Mesenchymal stem cell (in vitro differentiated cells and primary cell): ENCODE measurements around the gene OR10D3.
A peak's percentile ranks its signal among the peaks of the same experiment; 100 is the strongest.
"Not testable (repeated sequence)": the region's sequence is repeated elsewhere in the genome, so short reads cannot be mapped to it uniquely, and the experiment has no call there.

Experiments
- DNase-seq: peaks from one replicate; pipeline ENCODE4 v3.0.0-alpha.2; 2013
- H2AFZ ChIP-seq: one replicate; pipeline ENCODE4 v1.6.1; 2013; ENCODE audit warnings: low read depth, mild to moderate bottlenecking, control low read depth, inconsistent platforms, low read length, moderate library complexity
- H2AK5ac ChIP-seq: 2 replicates; pipeline ENCODE4 v1.6.1; 2013; ENCODE audit warnings: low read length, moderate library complexity, mild to moderate bottlenecking, inconsistent platforms; ENCODE audit not compliant: severe bottlenecking
- H2BK120ac ChIP-seq: one replicate; pipeline ENCODE4 v1.6.1; 2013; ENCODE audit warnings: low read depth, mild to moderate bottlenecking, inconsistent platforms, low read length, moderate library complexity
- H2BK12ac ChIP-seq, 2 experiments: one replicate each; pipeline ENCODE4 v1.6.1; 2013; ENCODE audit warnings: inconsistent platforms in 2 of 2, low read length in 2 of 2, mild to moderate bottlenecking in 2 of 2, moderate library complexity in 2 of 2, control low read depth in 1 of 2
- H2BK15ac ChIP-seq: one replicate; pipeline ENCODE4 v1.6.1; 2013; ENCODE audit warnings: mild to moderate bottlenecking, low read depth, inconsistent platforms; ENCODE audit not compliant: poor library complexity, severe bottlenecking
- H2BK5ac ChIP-seq: 2 replicates; pipeline ENCODE4 v1.6.1; 2013; ENCODE audit warnings: low read depth, mild to moderate bottlenecking, low read length, control low read depth, inconsistent platforms; ENCODE audit not compliant: poor library complexity, severe bottlenecking
- H3K14ac ChIP-seq, 2 experiments: one replicate each; pipeline ENCODE4 v1.6.1; 2013; ENCODE audit warnings: inconsistent platforms in 2 of 2, low read length in 2 of 2, control low read depth in 1 of 2, mild to moderate bottlenecking in 1 of 2, moderate library complexity in 1 of 2
- H3K18ac ChIP-seq, 2 experiments: one replicate each; pipeline ENCODE4 v1.6.1; 2013; ENCODE audit warnings: inconsistent platforms in 2 of 2, low read length in 2 of 2, control low read depth in 1 of 2, low read depth in 1 of 2, mild to moderate bottlenecking in 1 of 2
- H3K23ac ChIP-seq, 2 experiments: one replicate each; pipeline ENCODE4 v1.6.1; 2013; ENCODE audit warnings: inconsistent platforms in 2 of 2, low read length in 2 of 2, mild to moderate bottlenecking in 2 of 2, moderate library complexity in 2 of 2, control low read depth in 1 of 2
- H3K27ac ChIP-seq: 2 replicates; pipeline ENCODE4 v1.5.1; 2013; ENCODE audit warnings: mild to moderate bottlenecking, moderate library complexity, low read length, control low read depth, inconsistent platforms; ENCODE audit not compliant: poor library complexity, severe bottlenecking
- H3K27me3 ChIP-seq, 2 experiments: 2 replicates each; pipeline versions ENCODE4 v1.6.1 to v1.7.0; 2013; ENCODE audit warnings: low read length in 2 of 2, mild to moderate bottlenecking in 2 of 2, moderate library complexity in 2 of 2, control low read depth in 1 of 2, inconsistent platforms in 1 of 2; ENCODE audit not compliant: control insufficient read depth in 1 of 2, insufficient read depth in 1 of 2
- H3K36me3 ChIP-seq, 2 experiments: 2 replicates each; pipeline versions ENCODE4 v1.6.1 to v1.7.0; 2013; ENCODE audit warnings: low read length in 2 of 2, control low read depth in 1 of 2, inconsistent platforms in 1 of 2, low read depth in 1 of 2, mild to moderate bottlenecking in 1 of 2; ENCODE audit not compliant: insufficient read depth in 2 of 2, control insufficient read depth in 1 of 2
- H3K4ac ChIP-seq, 2 experiments: one replicate each; pipeline ENCODE4 v1.6.1; 2013; ENCODE audit warnings: inconsistent platforms in 2 of 2, low read length in 2 of 2, mild to moderate bottlenecking in 2 of 2, moderate library complexity in 2 of 2, control low read depth in 1 of 2, low read depth in 1 of 2
- H3K4me1 ChIP-seq: 2 replicates; pipeline ENCODE4 v1.6.1; 2013; ENCODE audit warnings: low read depth, low read length, control low read depth; ENCODE audit not compliant: control insufficient read depth, insufficient read depth
- H3K4me2 ChIP-seq: 2 replicates; pipeline ENCODE4 v1.6.1; 2013; ENCODE audit warnings: low read length, mild to moderate bottlenecking, inconsistent platforms; ENCODE audit not compliant: poor library complexity, severe bottlenecking
- H3K4me3 ChIP-seq, 2 experiments: 2 replicates each; pipeline versions ENCODE4 v1.5.1 to v1.7.0; 2013; ENCODE audit warnings: low read length in 2 of 2, mild to moderate bottlenecking in 2 of 2, control low read depth in 1 of 2, low read depth in 1 of 2; ENCODE audit not compliant: insufficient read depth in 1 of 2
- H3K79me1 ChIP-seq: replicated peaks from 2 replicates; pipeline ENCODE4 v1.6.1; 2013; ENCODE audit warnings: mild to moderate bottlenecking, control low read depth, low read length, inconsistent platforms; ENCODE audit not compliant: poor library complexity, severe bottlenecking
- H3K9ac ChIP-seq: 2 replicates; pipeline ENCODE4 v1.7.0; 2013; ENCODE audit warnings: mild to moderate bottlenecking, low read length, moderate library complexity
- H3K9me3 ChIP-seq: 2 replicates; pipeline ENCODE4 v1.7.0; 2013; ENCODE audit warnings: mild to moderate bottlenecking, low read length; ENCODE audit not compliant: control insufficient read depth
- H4K8ac ChIP-seq: one replicate; pipeline ENCODE4 v1.6.1; 2013; ENCODE audit warnings: inconsistent platforms, mild to moderate bottlenecking, low read length, moderate library complexity
- H4K91ac ChIP-seq: one replicate; pipeline ENCODE4 v1.6.1; 2013; ENCODE audit warnings: mild to moderate bottlenecking, low read length, inconsistent platforms
- WGBS: methylation state at CpG from one replicate; pipeline ENCODE4 v1.1.7; 2013; ENCODE audit warnings: mixed read lengths; 5-methylcytosine and 5-hydroxymethylcytosine counted together

OR10D3 gene

GRCh38 chr11:124167826-124168231 lies 15.3 kb upstream of the OR10D3 start:
- 64% methylated on average over 7 of the region's 7 CpGs for WGBS
- no peak overlapping the region for H2AK5ac ChIP-seq
- no peak overlapping the region for H3K14ac ChIP-seq
- H3K9me3 ChIP-seq, result no peaks in the 10 kb centered on the region
- H3K36me3 ChIP-seq, result no peaks in the 10 kb centered on the region
- no peak overlapping the region for H3K23ac ChIP-seq
- H3K18ac ChIP-seq, result peak overlapping the region in 1 of 2 experiments; percentile 11
- H3K4me1 ChIP-seq, result no peaks in the 10 kb centered on the region
- H2BK120ac ChIP-seq, result no peak overlapping the region
- no peak overlapping the region for H3K9ac ChIP-seq
- no peaks in the 10 kb centered on the region for H3K27me3 ChIP-seq
- no peaks in the 10 kb centered on the region for H3K79me1 ChIP-seq
- H3K4me2 ChIP-seq, result no peak overlapping the region
- H3K4ac ChIP-seq, result no peak overlapping the region
- no peak overlapping the region for H2BK12ac ChIP-seq
- no peak for DNase-seq
- H2BK15ac ChIP-seq, result no peak overlapping the region
- no peak overlapping the region for H3K4me3 ChIP-seq
- H4K8ac ChIP-seq, result no peak overlapping the region
- H2AFZ ChIP-seq, result no peak overlapping the region
- no peak overlapping the region for H2BK5ac ChIP-seq
- no peak overlapping the region for H4K91ac ChIP-seq
- H3K27ac ChIP-seq, result no peak overlapping the region

GRCh38 chr11:124168796-124169195 lies 14.3 kb upstream of the OR10D3 start:
- H3K27me3 ChIP-seq, result no peaks in the 10 kb centered on the region
- H2BK12ac ChIP-seq, result no peak overlapping the region

GRCh38 chr11:124170315-124170714 lies 12.8 kb upstream of the OR10D3 start:
- not testable (repeated sequence) for H4K8ac ChIP-seq, H3K27me3 ChIP-seq, H3K23ac ChIP-seq, H2BK15ac ChIP-seq, H3K4ac ChIP-seq, H2BK120ac ChIP-seq, H2AFZ ChIP-seq, H3K36me3 ChIP-seq, H3K27ac ChIP-seq, H4K91ac ChIP-seq, H3K9me3 ChIP-seq, H3K14ac ChIP-seq, H3K18ac ChIP-seq, H3K79me1 ChIP-seq, H3K4me1 ChIP-seq, H2AK5ac ChIP-seq, H2BK12ac ChIP-seq, DNase-seq, H3K4me2 ChIP-seq, H3K9ac ChIP-seq, H3K4me3 ChIP-seq, H2BK5ac ChIP-seq
- WGBS, result 99% methylated on average over 12 of the region's 12 CpGs

More at GRCh38 chr11:124168796-124169195, 14.3 kb upstream of the OR10D3 start:
- H4K91ac ChIP-seq, result no peak overlapping the region
- no peak overlapping the region for H2BK15ac ChIP-seq
- H3K9me3 ChIP-seq, result no peaks in the 10 kb centered on the region
- no peak overlapping the region for H2AK5ac ChIP-seq
- no peak for DNase-seq
- no peak overlapping the region for H3K9ac ChIP-seq
- no peak overlapping the region for H4K8ac ChIP-seq
- H3K18ac ChIP-seq, result no peak overlapping the region
- H3K4me1 ChIP-seq, result no peaks in the 10 kb centered on the region
- no peak overlapping the region for H3K23ac ChIP-seq
- no peaks in the 10 kb centered on the region for H3K79me1 ChIP-seq
- no peak overlapping the region for H2BK5ac ChIP-seq
- no peak overlapping the region for H2AFZ ChIP-seq
- H3K4me3 ChIP-seq, result no peak overlapping the region
- no peak overlapping the region for H3K4ac ChIP-seq
- H3K36me3 ChIP-seq, result no peaks in the 10 kb centered on the region
- H3K14ac ChIP-seq, result no peak overlapping the region
- no peak overlapping the region for H2BK120ac ChIP-seq
- no peak overlapping the region for H3K27ac ChIP-seq
- H3K4me2 ChIP-seq, result no peak overlapping the region

- no peak overlapping the region for H3K14ac ChIP-seq
- no peak overlapping the region for H3K4me3 ChIP-seq
- H2AK5ac ChIP-seq, result no peak overlapping the region
- DNase-seq, result no peak
- H2BK15ac ChIP-seq, result no peak overlapping the region
- 98% methylated on average over 35 of the region's 40 CpGs for WGBS
- H3K18ac ChIP-seq, result no peak overlapping the region
- no peaks in the 10 kb centered on the region for H3K9me3 ChIP-seq
- no peak overlapping the region for H3K4me2 ChIP-seq
- no peak overlapping the region for H4K91ac ChIP-seq
- no peak overlapping the region for H2BK120ac ChIP-seq
- H3K27ac ChIP-seq, result no peak overlapping the region
- no peaks in the 10 kb centered on the region for H3K4me1 ChIP-seq
- H3K4ac ChIP-seq, result no peak overlapping the region
- no peaks in the 10 kb centered on the region for H3K36me3 ChIP-seq
- H2BK12ac ChIP-seq, result no peak overlapping the region
- no peak overlapping the region for H2BK5ac ChIP-seq
- H3K79me1 ChIP-seq, result no peaks in the 10 kb centered on the region
- no peak overlapping the region for H3K23ac ChIP-seq
- H3K27me3 ChIP-seq, result no peaks in the 10 kb centered on the region
- H3K9ac ChIP-seq, result no peak overlapping the region
- no peak overlapping the region for H2AFZ ChIP-seq
- no peak overlapping the region for H4K8ac ChIP-seq
Measured at GRCh38 chr11:124170801-124171586, 12.2 kb upstream of the OR10D3 start.
